Tibial nerve (tissue), 4 donors: Measurements from ENCODE around the gene CDC25A. TPM values are rescaled to one million over a fixed set of nuclear protein-coding genes. Genes with fewer than 3 reads are reported as not detected.

Source experiments
- DNase-seq, 2 donors: peaks; one replicate each; pipeline ENCODE4 v3.0.0-alpha.2; 2019; ENCODE audit warnings: low spot score in 2 of 2
- H3K27ac ChIP-seq, 4 donors: fragments of 200-600 bp; sonication (generic) in 3 of 4; one replicate each; pipeline ENCODE4 v1.5.1; 2017 to 2019; ENCODE audit warnings: mild to moderate bottlenecking in 1 of 4
- H3K27me3 ChIP-seq, 2 donors: fragments of 200-600 bp; sonication (generic) in 1 of 2; one replicate each; pipeline versions ENCODE4 v1.5.1 to v1.6.0; 2017 to 2019
- H3K36me3 ChIP-seq, 3 donors: fragments of 200-600 bp; sonication (generic); one replicate each; pipeline ENCODE4 v1.5.1; 2018 to 2019
- H3K4me1 ChIP-seq, 4 donors: fragments of 200-600 bp; sonication (generic) in 3 of 4; one replicate each; pipeline ENCODE4 v1.5.1; 2017 to 2019
- H3K4me3 ChIP-seq, 4 donors: fragments of 200-600 bp; sonication (generic) in 3 of 4; one replicate each; pipeline ENCODE4 v1.5.1; 2017 to 2019; ENCODE audit warnings: mild to moderate bottlenecking in 1 of 4, moderate library complexity in 1 of 4
- H3K9me3 ChIP-seq, 4 donors: fragments of 200-600 bp; sonication (generic) in 3 of 4; one replicate each; pipeline ENCODE4 v1.5.1; 2017 to 2019
- CTCF ChIP-seq, 5 experiments: fragments of 200-600 bp in 3 of 5; fragments of 450-650 bp in 2 of 5; sonication (generic) in 3 of 5; IDR thresholded peaks; one replicate each; pipeline ENCODE4 v1.5.1; 2016 to 2019; ENCODE audit warnings: antibody characterized with exemption in 5 of 5, mild to moderate bottlenecking in 3 of 5, moderate library complexity in 2 of 5
- EP300 ChIP-seq, 2 donors: sonication (generic); formaldehyde crosslinking; IDR thresholded peaks; one replicate each; pipeline ENCODE4 v1.6.1; 2017; ENCODE audit warnings: antibody characterized with exemption in 2 of 2, mild to moderate bottlenecking in 1 of 2
- POLR2A ChIP-seq, 2 donors: fragments of 450-650 bp; IDR thresholded peaks; one replicate each; pipeline ENCODE4 v1.6.1; 2017; ENCODE audit warnings: antibody characterized with exemption in 2 of 2, mild to moderate bottlenecking in 2 of 2, moderate library complexity in 2 of 2
- WGBS, 2 donors: methylation state at CpG; one replicate each; pipeline ENCODE4 v1.1.5; 2018; 5-methylcytosine and 5-hydroxymethylcytosine counted together
- total RNA-seq, 4 donors: library from RNA; depleted of rRNA; stranded (reverse); fragments of >200 nt; gene quantifications; one replicate each; pipeline ENCODE4 v1.1.0, GENCODE V29; 2016

CDC25A gene
- total RNA-seq, 4 donors from 2014 or later, result 0.44 to 7.1 (median 2.1) TPM; not detected in 1

DNA sequence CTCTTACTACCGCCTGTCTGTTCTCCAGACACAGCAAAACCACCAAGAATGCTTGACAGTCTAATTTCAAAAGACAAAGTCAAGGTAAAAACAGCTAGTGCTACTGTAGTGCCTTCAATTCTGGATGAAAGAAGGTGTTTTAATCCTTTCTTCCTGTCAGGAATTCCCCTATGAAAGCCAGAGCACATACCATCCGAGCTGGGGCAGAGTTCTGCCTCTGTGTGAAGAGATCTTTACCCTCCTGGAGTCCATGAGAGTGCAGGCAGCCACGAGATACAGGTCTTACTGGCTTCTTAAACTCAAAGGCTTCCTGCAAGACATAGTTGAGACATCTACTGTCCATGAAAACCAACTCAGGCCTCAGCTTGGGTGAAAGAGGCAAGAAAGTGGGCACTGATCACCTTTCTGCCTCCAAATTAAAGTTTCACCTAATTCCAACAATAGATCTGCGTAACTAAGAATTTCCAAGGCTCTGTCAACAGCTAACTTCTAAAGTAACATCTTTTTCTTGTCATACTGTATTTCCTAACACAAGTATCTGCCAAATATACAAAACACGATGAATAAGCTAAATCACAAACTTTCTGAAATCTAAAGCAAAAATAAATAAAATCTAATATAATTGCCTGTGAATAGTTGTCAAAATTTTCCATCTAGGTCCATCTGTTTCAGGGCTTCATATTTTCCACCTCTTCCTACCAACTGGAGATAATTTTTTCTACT lies 7.5 kb downstream of the CDC25A start:
- Histone ChIP-seq H3K4me1 (no peaks in the 10 kb centered on the region), H3K9me3 (no peaks in the 10 kb centered on the region), H3K27me3 (no peaks in the 10 kb centered on the region), H3K36me3 (peaks cover 0 to 3% (median 0%) of the 10 kb centered on the region in 3 donors), H3K4me3 (no peak overlapping the region), H3K27ac (no peak overlapping the region)
- 86 to 89% methylated on average over 5 of the region's 5 CpGs for WGBS, 2 donors
- TF ChIP-seq EP300 (IDR thresholded peaks at IDR 0.05) (no peak), CTCF (IDR thresholded peaks at IDR 0.05) (no peak), POLR2A (IDR thresholded peaks at IDR 0.05) (no peak)
- DNase-seq, result no peak

DNA sequence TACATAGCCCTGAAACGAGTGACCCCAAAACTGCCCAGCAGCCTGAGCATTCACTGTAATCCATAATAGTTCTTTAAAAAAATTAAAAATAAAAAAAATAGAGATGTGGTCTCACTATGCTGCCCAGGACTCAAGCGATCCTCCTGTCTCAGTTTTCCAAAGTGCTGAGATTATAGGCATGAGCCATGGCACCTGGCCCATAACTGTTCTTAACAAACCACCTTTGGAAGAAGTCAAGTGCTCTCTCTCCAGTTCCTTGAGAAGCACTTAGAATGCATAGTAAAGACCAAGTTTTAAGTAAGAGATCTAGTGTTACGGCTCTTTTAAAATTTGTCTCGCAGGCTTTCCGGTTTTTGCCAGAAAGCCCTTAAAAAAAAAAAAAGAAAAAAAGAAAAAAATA lies 8.2 kb downstream of the CDC25A start:
- WGBS, 2 donors, result 93 to 94% methylated on average over 5 of the region's 5 CpGs
- no peaks in the 10 kb centered on the region for H3K9me3 ChIP-seq
- no peaks in the 10 kb centered on the region for H3K27me3 ChIP-seq
- H3K4me1 ChIP-seq, result no peaks in the 10 kb centered on the region
- TF ChIP-seq EP300 (IDR thresholded peaks at IDR 0.05) (no peak), POLR2A (IDR thresholded peaks at IDR 0.05) (no peak), CTCF (IDR thresholded peaks at IDR 0.05) (no peak)
- no peak for DNase-seq
- H3K36me3 ChIP-seq, result peaks cover 0 to 3% (median 0%) of the 10 kb centered on the region in 3 donors
- H3K27ac ChIP-seq, result no peak overlapping the region
- no peak overlapping the region for H3K4me3 ChIP-seq

DNA sequence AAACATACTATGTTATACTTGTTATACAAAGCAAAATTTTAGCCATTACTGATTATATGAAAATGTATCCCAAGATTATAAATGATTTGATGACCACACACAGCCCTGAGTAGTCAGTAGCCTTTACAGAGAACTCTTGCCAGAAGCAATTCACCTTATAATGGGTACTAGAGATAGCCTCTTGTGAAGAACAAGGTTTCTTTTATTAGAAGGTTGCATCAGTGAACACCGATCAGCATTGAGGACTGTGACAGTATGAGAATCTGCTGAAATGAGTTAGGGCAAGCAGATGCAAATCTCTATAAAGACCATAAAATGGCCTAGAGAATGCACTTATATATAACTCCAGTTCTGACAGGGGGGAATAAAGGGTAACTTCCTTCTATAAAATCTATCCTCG lies 10.1 kb downstream of the CDC25A start:
- 68 to 85% methylated on average over 2 of the region's 2 CpGs for WGBS, 2 donors
- Histone ChIP-seq H3K4me1 (no peaks in the 10 kb centered on the region), H3K9me3 (no peaks in the 10 kb centered on the region), H3K36me3 (peaks cover 0 to 6% (median 2%) of the 10 kb centered on the region in 3 donors), H3K27ac (no peak overlapping the region), H3K4me3 (no peak overlapping the region), H3K27me3 (no peaks in the 10 kb centered on the region)
- DNase-seq, result no peak
- TF ChIP-seq CTCF (IDR thresholded peaks at IDR 0.05), result no peak

GRCh38 chr3:48157950-48158376 lies 30.3 kb downstream of the CDC25A start:
- peak; percentile 37 to 40 for DNase-seq
- no peak overlapping the region for H3K4me3 ChIP-seq
- H3K4me1 ChIP-seq, result no peaks in the 10 kb centered on the region
- no peaks in the 10 kb centered on the region for H3K27me3 ChIP-seq
- H3K36me3 ChIP-seq, result no peaks in the 10 kb centered on the region
- H3K9me3 ChIP-seq, result no peaks in the 10 kb centered on the region
- 41 to 44% methylated on average over 5 of the region's 5 CpGs for WGBS, 2 donors
- TF ChIP-seq CTCF (IDR thresholded peaks at IDR 0.05) (peak; percentile 44 to 74 (median 62)), EP300 (IDR thresholded peaks at IDR 0.05) (no peak), POLR2A (IDR thresholded peaks at IDR 0.05) (no peak)
- H3K27ac ChIP-seq, result no peak overlapping the region

GRCh38 chr3:48157202-48157840 lies 30.9 kb downstream of the CDC25A start:
- peaks cover 0 to 4% (median 0%) of the 10 kb centered on the region in 4 donors for H3K4me1 ChIP-seq
- no peaks in the 10 kb centered on the region for H3K36me3 ChIP-seq
- H3K4me3 ChIP-seq, result no peak overlapping the region
- H3K27me3 ChIP-seq, result no peaks in the 10 kb centered on the region
- WGBS, 2 donors, result 84 to 86% methylated on average over 5 of the region's 5 CpGs
- no peak for TF ChIP-seq CTCF (IDR thresholded peaks at IDR 0.05)
- no peak for TF ChIP-seq EP300 (IDR thresholded peaks at IDR 0.05)
- TF ChIP-seq POLR2A (IDR thresholded peaks at IDR 0.05), result no peak
- DNase-seq, result no peak
- no peak overlapping the region for H3K27ac ChIP-seq
- H3K9me3 ChIP-seq, result no peaks in the 10 kb centered on the region
